H1 (cell line): ENCODE results near the gene GZMM. TPM values are rescaled to one million over a fixed set of nuclear protein-coding genes. Genes with fewer than 3 reads are reported as not detected.

Source experiments
- CHD1 ChIP-seq: IDR thresholded peaks from 2 replicates; pipeline ENCODE4 v1.6.1; 2012; ENCODE audit warnings: low read depth, low read length, improper control_type of control experiment
- CREB1 ChIP-seq: IDR thresholded peaks from 2 replicates; pipeline ENCODE4 v1.6.1; 2012; ENCODE audit warnings: inconsistent platforms
- EGR1 ChIP-seq: IDR thresholded peaks from 2 replicates; pipeline ENCODE4 v1.6.1; 2011; ENCODE audit warnings: low read depth, low read length, borderline replicate concordance
- GTF2F1 ChIP-seq: IDR thresholded peaks from 2 replicates; pipeline ENCODE4 v1.6.1; 2012; ENCODE audit warnings: low read depth, low read length, improper control_type of control experiment, borderline replicate concordance
- HDAC6 ChIP-seq: IDR thresholded peaks from one replicate; pipeline ENCODE4 v1.7.1; 2012; ENCODE audit warnings: low read depth, mild to moderate bottlenecking, inconsistent platforms, low read length, moderate library complexity
- NANOG ChIP-seq: IDR thresholded peaks from 2 replicates; pipeline ENCODE4 v1.6.1; 2011; ENCODE audit warnings: low read length, low read depth, mild to moderate bottlenecking, inconsistent platforms; ENCODE audit not compliant: insufficient read depth, poor library complexity, severe bottlenecking
- PHF8 ChIP-seq: fragments of 200-600 bp; sonication (generic); conservative IDR thresholded peaks from 2 replicates; pipeline ENCODE4 v1.7.1; 2012; ENCODE audit warnings: low read depth, mild to moderate bottlenecking, inconsistent platforms, low read length, moderate library complexity
- RFX5 ChIP-seq: IDR thresholded peaks from 2 replicates; pipeline ENCODE4 v1.6.1; 2011; ENCODE audit warnings: low read depth, low read length, improper control_type of control experiment, borderline replicate concordance
- RNF2 ChIP-seq: fragments of 200-900, 300-1000 bp; sonication (generic); IDR thresholded peaks from 2 replicates; pipeline ENCODE4 v1.7.1; 2016; ENCODE audit warnings: borderline replicate concordance, low read depth, mild to moderate bottlenecking, antibody characterized with exemption, low read length; ENCODE audit not compliant: poor library complexity, severe bottlenecking; ENCODE audit errors: missing control alignments
- SIRT6 ChIP-seq: IDR thresholded peaks from one replicate; pipeline ENCODE4 v1.7.1; 2012; ENCODE audit warnings: low read length, inconsistent platforms
- SIX5 ChIP-seq: IDR thresholded peaks from 2 replicates; pipeline ENCODE4 v1.6.1; 2011; ENCODE audit warnings: mild to moderate bottlenecking, low read depth, low read length
- SP2 ChIP-seq: IDR thresholded peaks from 2 replicates; pipeline ENCODE4 v1.6.1; 2012; ENCODE audit warnings: mild to moderate bottlenecking, low read length, inconsistent platforms
- SP4 ChIP-seq: IDR thresholded peaks from 2 replicates; pipeline ENCODE4 v1.6.1; 2012; ENCODE audit warnings: low read length, inconsistent platforms
- SRF ChIP-seq: IDR thresholded peaks from 2 replicates; pipeline ENCODE4 v1.6.1; 2011; ENCODE audit warnings: mild to moderate bottlenecking, low read depth, low read length, moderate library complexity
- TCF12 ChIP-seq: IDR thresholded peaks from 2 replicates; pipeline ENCODE4 v1.6.1; 2011; ENCODE audit warnings: low read depth, mild to moderate bottlenecking, low read length
- polyA plus RNA-seq, 7 experiments: library from polyadenylated mRNA; depleted of rRNA in 3 of 7; stranded (reverse) in 5 of 7; unstranded in 2 of 7; fragments of >200 nt in 5 of 7; fragments of 200-250 nt in 2 of 7; gene quantifications; 1 replicate in 5 of 7; 2 replicates in 1 of 7; 4 replicates in 1 of 7; pipeline versions ENCODE4 v1.2.1 to v1.2.3, GENCODE V29; 2011 to 2013; ENCODE audit warnings: missing spikeins in 2 of 7, mixed read lengths in 2 of 7
- total RNA-seq: library from RNA; stranded (reverse); fragmentation: NEBNext Ultra II Directional; extraction: Animal tissue kit (Norgen Biotek cat#: 25700); gene quantifications from 2 replicates; pipeline ENCODE4 v1.2.1, GENCODE V29; 2021
- TF ChIP-seq, protein P1 (sequence below): IDR thresholded peaks from 2 replicates; pipeline ENCODE4 v1.6.1; 2012; ENCODE audit warnings: low read length, inconsistent platforms
- TF ChIP-seq, protein P2 (sequence below): IDR thresholded peaks from 2 replicates; pipeline ENCODE4 v1.6.1; 2011; ENCODE audit warnings: low read depth, mild to moderate bottlenecking, low read length; ENCODE audit not compliant: insufficient read depth

The GZMM gene
- total and polyA plus RNA-seq, 2 of the 8 experiments (the other 6 are each of a cell fraction or from before 2014, with no cell fraction given): 0.09 to 0.32 TPM

DNA sequence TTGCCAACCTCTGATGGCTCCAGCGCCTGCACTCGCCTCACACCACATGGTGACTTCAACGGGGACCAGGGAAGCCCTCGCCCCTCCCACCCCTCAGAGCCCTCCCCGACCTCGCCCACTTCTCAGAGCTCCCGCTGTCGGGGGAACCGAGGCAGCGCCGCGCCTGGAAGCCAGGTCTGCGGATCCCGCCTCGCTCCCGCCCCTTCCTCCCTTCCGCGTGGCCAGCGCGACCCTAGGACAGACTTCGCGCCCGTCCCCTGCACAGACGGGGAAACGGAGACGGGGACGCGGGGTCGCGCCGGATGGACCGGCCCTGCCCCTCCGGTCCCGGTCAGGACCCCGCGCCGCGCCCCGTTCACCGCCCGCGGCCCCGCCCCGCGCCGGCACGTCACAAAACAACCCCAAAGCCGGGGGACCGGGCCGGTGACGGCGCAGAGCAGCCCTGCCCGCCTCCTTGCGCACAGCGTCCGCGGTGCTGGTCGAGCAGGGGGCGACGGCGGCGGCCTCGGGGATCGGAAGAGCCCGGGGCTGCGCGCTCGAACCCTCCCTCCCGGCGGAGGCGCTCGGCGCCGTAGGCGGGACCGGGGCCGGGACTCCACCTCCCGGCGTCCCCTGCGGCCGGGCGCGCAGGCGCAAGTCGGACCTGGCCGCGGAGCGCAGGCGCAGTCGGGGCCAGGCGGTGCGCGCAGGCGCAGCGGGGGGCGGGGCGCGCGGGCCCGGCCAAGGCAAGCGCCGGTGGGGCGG lies 12.7 kb upstream of the GZMM start (continued):
- TF ChIP-seq, protein P1, sequence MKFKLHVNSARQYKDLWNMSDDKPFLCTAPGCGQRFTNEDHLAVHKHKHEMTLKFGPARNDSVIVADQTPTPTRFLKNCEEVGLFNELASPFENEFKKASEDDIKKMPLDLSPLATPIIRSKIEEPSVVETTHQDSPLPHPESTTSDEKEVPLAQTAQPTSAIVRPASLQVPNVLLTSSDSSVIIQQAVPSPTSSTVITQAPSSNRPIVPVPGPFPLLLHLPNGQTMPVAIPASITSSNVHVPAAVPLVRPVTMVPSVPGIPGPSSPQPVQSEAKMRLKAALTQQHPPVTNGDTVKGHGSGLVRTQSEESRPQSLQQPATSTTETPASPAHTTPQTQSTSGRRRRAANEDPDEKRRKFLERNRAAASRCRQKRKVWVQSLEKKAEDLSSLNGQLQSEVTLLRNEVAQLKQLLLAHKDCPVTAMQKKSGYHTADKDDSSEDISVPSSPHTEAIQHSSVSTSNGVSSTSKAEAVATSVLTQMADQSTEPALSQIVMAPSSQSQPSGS: no peak
- TF ChIP-seq SIRT6 (no peak), RFX5 (no peak), RNF2 (no peak), CHD1 (no peak), TCF12 (no peak), SP4 (no peak), SP2 (no peak), HDAC6 (no peak), GTF2F1 (no peak), PHF8 (peak; percentile 64), CREB1 (0 out of 2 replicates have a peak, but pooled peaks have one; percentile 34), NANOG (no peak), SRF (no peak), SIX5 (peak; percentile 35; the same call in 1 of the 2 replicates), EGR1 (no peak)
- TF ChIP-seq, protein P2, sequence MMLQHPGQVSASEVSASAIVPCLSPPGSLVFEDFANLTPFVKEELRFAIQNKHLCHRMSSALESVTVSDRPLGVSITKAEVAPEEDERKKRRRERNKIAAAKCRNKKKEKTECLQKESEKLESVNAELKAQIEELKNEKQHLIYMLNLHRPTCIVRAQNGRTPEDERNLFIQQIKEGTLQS: no peak
